Osteoblast (primary cell): ENCODE results near the gene SLC6A13. TPM values are rescaled to one million over a fixed set of nuclear protein-coding genes. Genes with fewer than 3 reads are reported as not detected.
A peak's percentile ranks its signal among the peaks of the same experiment; 100 is the strongest.

Experiments
- DNase-seq: peaks from one replicate; pipeline ENCODE4 v3.0.0; 2011; ENCODE audit warnings: low spot score, mixed read lengths; ENCODE audit not compliant: insufficient read length; ENCODE audit errors: missing footprints
- H2AFZ ChIP-seq: 2 replicates; pipeline ENCODE4 v1.6.0; 2011; ENCODE audit warnings: mild to moderate bottlenecking, low read length
- H3K27ac ChIP-seq: 2 replicates; pipeline ENCODE4 v1.5.1; 2011; ENCODE audit warnings: mild to moderate bottlenecking, low read depth, low read length, moderate library complexity
- H3K27me3 ChIP-seq: 2 replicates; pipeline ENCODE4 v1.6.0; 2012; ENCODE audit warnings: mild to moderate bottlenecking, control low read depth, inconsistent platforms, low read length, moderate library complexity; ENCODE audit not compliant: insufficient read depth
- H3K36me3 ChIP-seq: 2 replicates; pipeline ENCODE4 v1.5.1; 2011; ENCODE audit warnings: mild to moderate bottlenecking, low read length, control low read depth, moderate library complexity; ENCODE audit not compliant: insufficient read depth
- H3K4me1 ChIP-seq: 2 replicates; pipeline ENCODE4 v1.5.1; 2011; ENCODE audit warnings: mild to moderate bottlenecking, low read length, control low read depth, moderate library complexity; ENCODE audit not compliant: insufficient read depth
- H3K4me2 ChIP-seq: 2 replicates; pipeline ENCODE4 v1.6.0; 2011; ENCODE audit warnings: mild to moderate bottlenecking, low read length; ENCODE audit not compliant: insufficient read depth
- H3K4me3 ChIP-seq: fragments of 200-600 bp; sonication (generic); 3 replicates; pipeline ENCODE4 v1.5.1; 2012; ENCODE audit warnings: mild to moderate bottlenecking, low read length, inconsistent platforms; ENCODE audit not compliant: insufficient read depth
- H3K79me2 ChIP-seq: 2 replicates; pipeline ENCODE4 v1.6.0; 2012; ENCODE audit warnings: mild to moderate bottlenecking, low read length, control low read depth, inconsistent platforms; ENCODE audit not compliant: insufficient read depth
- H3K9me3 ChIP-seq: 2 replicates; pipeline ENCODE4 v1.5.1; 2011; ENCODE audit warnings: low read depth, low read length, control low read depth
- H4K20me1 ChIP-seq: 2 replicates; pipeline ENCODE4 v1.6.0; 2012; ENCODE audit warnings: mild to moderate bottlenecking, low read length, control low read depth; ENCODE audit not compliant: insufficient read depth
- CTCF ChIP-seq: IDR thresholded peaks from 2 replicates; pipeline ENCODE4 v1.5.1; 2011; ENCODE audit warnings: mild to moderate bottlenecking, low read depth, low read length, moderate library complexity; ENCODE audit errors: extremely low read depth
- total RNA-seq: library from RNA; depleted of rRNA; stranded (reverse); fragments of >200 nt; gene quantifications from 2 replicates; pipeline ENCODE4 v1.2.3, GENCODE V29; 2012

The SLC6A13 gene
- total RNA-seq, 1 donor, result not detected

- H3K9me3 ChIP-seq, result no peaks in the 10 kb centered on the region
- no peaks in the 10 kb centered on the region for H3K27me3 ChIP-seq
- peaks cover 9% of the 10 kb centered on the region for H3K4me1 ChIP-seq
- H3K27ac ChIP-seq, result no peak overlapping the region
- no peak overlapping the region for H3K4me3 ChIP-seq
- H3K4me2 ChIP-seq, result no peak overlapping the region
- TF ChIP-seq CTCF, result no peak
- no peak overlapping the region for H2AFZ ChIP-seq
- DNase-seq, result no peak
- peaks cover 46% of the 10 kb centered on the region for H3K36me3 ChIP-seq
- H3K79me2 ChIP-seq, result peaks cover 13% of the 10 kb centered on the region
- peaks cover 10% of the 10 kb centered on the region for H4K20me1 ChIP-seq
These were observed 28.6 kb upstream of the SLC6A13 start for GRCh38 chr12:291153-291723.

GRCh38 chr12:288687-289086, 26.1 kb upstream of the SLC6A13 start:
- Histone ChIP-seq H3K79me2 (peaks cover 13% of the 10 kb centered on the region), H4K20me1 (peaks cover 10% of the 10 kb centered on the region), H3K4me1 (peaks cover 9% of the 10 kb centered on the region), H3K4me2 (no peak overlapping the region), H3K9me3 (no peaks in the 10 kb centered on the region), H3K27me3 (no peaks in the 10 kb centered on the region), H2AFZ (no peak overlapping the region), H3K36me3 (peaks cover 48% of the 10 kb centered on the region), H3K4me3 (no peak overlapping the region), H3K27ac (no peak overlapping the region)
- no peak for TF ChIP-seq CTCF
- peak; percentile 84 for DNase-seq

- Histone ChIP-seq H3K4me2 (no peak overlapping the region), H3K9me3 (no peaks in the 10 kb centered on the region), H3K4me3 (no peak overlapping the region), H3K27me3 (no peaks in the 10 kb centered on the region), H3K27ac (no peak overlapping the region), H4K20me1 (peaks cover 10% of the 10 kb centered on the region), H3K79me2 (peaks cover 13% of the 10 kb centered on the region), H3K4me1 (peaks cover 5% of the 10 kb centered on the region), H2AFZ (no peak overlapping the region), H3K36me3 (peaks cover 32% of the 10 kb centered on the region)
- no peak for TF ChIP-seq CTCF
- no peak for DNase-seq
These were observed 24.1 kb upstream of the SLC6A13 start for GRCh38 chr12:286531-287300.

GRCh38 chr12:278046-278445, 15.4 kb upstream of the SLC6A13 start:
- Histone ChIP-seq H3K4me3 (no peak overlapping the region), H3K27ac (no peak overlapping the region), H3K9me3 (no peaks in the 10 kb centered on the region), H3K79me2 (no peaks in the 10 kb centered on the region), H4K20me1 (peaks cover 6% of the 10 kb centered on the region), H2AFZ (no peak overlapping the region), H3K36me3 (peaks cover 3% of the 10 kb centered on the region), H3K4me1 (no peaks in the 10 kb centered on the region), H3K27me3 (no peaks in the 10 kb centered on the region), H3K4me2 (no peak overlapping the region)
- no peak for DNase-seq
- no peak for TF ChIP-seq CTCF
